Neural cell (in vitro differentiated cells): ENCODE results near the gene GGN. TPM values are rescaled to one million over a fixed set of nuclear protein-coding genes. Genes with fewer than 3 reads are reported as not detected.

ENCODE experiments used
- H2AFZ ChIP-seq: fragments of 200-600, 300-800 bp; sonication (generic), shearing (Covaris generic); 2 replicates; pipeline ENCODE4 v1.6.0; 2014; ENCODE audit warnings: low read depth, mild to moderate bottlenecking, antibody characterized with exemption, low read length, moderate library complexity
- H3F3A ChIP-seq: fragments of 200-600 bp; shearing (Covaris generic); 2 replicates; pipeline ENCODE4 v1.6.1; 2016; ENCODE audit warnings: mild to moderate bottlenecking, moderate library complexity, mixed read lengths, antibody characterized with exemption, low read length; ENCODE audit not compliant: insufficient read depth, poor library complexity, severe bottlenecking
- H3K27ac ChIP-seq: fragments of 200-600, 300-800 bp; sonication (generic), shearing (Covaris generic); 2 replicates; pipeline ENCODE4 v1.5.1; 2014; ENCODE audit warnings: mild to moderate bottlenecking, low read length, moderate library complexity
- H3K27me3 ChIP-seq: fragments of 300-800, 200-600 bp; sonication (generic), shearing (Covaris generic); 2 replicates; pipeline ENCODE4 v1.6.0; 2014; ENCODE audit warnings: mild to moderate bottlenecking, low read depth, low read length, moderate library complexity; ENCODE audit not compliant: insufficient read depth
- H3K36me3 ChIP-seq: fragments of 300-800, 200-600 bp; sonication (generic), shearing (Covaris generic); 2 replicates; pipeline ENCODE4 v1.5.1; 2014; ENCODE audit warnings: mild to moderate bottlenecking, antibody characterized with exemption, low read length, moderate library complexity; ENCODE audit not compliant: insufficient read depth
- H3K4me2 ChIP-seq: fragments of 300-800, 200-600 bp; sonication (generic), shearing (Covaris generic); 2 replicates; pipeline ENCODE4 v1.6.0; 2014; ENCODE audit warnings: mild to moderate bottlenecking, low read length
- H3K4me3 ChIP-seq: fragments of 300-800, 200-600 bp; sonication (generic), shearing (Covaris generic); 2 replicates; pipeline ENCODE4 v1.5.1; 2014; ENCODE audit warnings: mild to moderate bottlenecking, low read length, moderate library complexity
- H3K79me2 ChIP-seq: fragments of 200-600 bp; shearing (Covaris generic); replicated peaks from 2 replicates; pipeline ENCODE4 v1.6.0; 2014; ENCODE audit warnings: mild to moderate bottlenecking, low read length, moderate library complexity; ENCODE audit not compliant: insufficient read depth
- H3K9ac ChIP-seq: fragments of 300-800, 200-600 bp; sonication (generic), shearing (Covaris generic); 2 replicates; pipeline ENCODE4 v1.6.1; 2016; ENCODE audit warnings: mild to moderate bottlenecking, low read length, mixed read lengths
- H3K9me2 ChIP-seq: fragments of 200-600 bp; shearing (Covaris generic); 2 replicates; pipeline ENCODE4 v1.6.1; 2016; ENCODE audit warnings: mild to moderate bottlenecking, low read length, mixed read lengths; ENCODE audit not compliant: insufficient read depth
- H3K9me3 ChIP-seq: fragments of 200-600, 300-800 bp; sonication (generic), shearing (Covaris generic); 2 replicates; pipeline ENCODE4 v1.6.1; 2016; ENCODE audit warnings: mild to moderate bottlenecking, mixed run types, low read length, moderate library complexity, mixed read lengths
- H4K20me1 ChIP-seq: fragments of 200-600 bp; shearing (Covaris generic); 2 replicates; pipeline ENCODE4 v1.6.1; 2016; ENCODE audit warnings: mild to moderate bottlenecking, mixed run types; ENCODE audit not compliant: insufficient read depth
- EP300 ChIP-seq: fragments of 450-650 bp; conservative IDR thresholded peaks from 2 replicates; pipeline ENCODE4 v1.6.1; 2014; ENCODE audit warnings: antibody characterized with exemption, mild to moderate bottlenecking, moderate library complexity; ENCODE audit not compliant: poor library complexity, severe bottlenecking
- EZH2 ChIP-seq: fragments of 200-600, 300-800 bp; shearing (Covaris generic), sonication (generic); IDR thresholded peaks from 2 replicates; pipeline ENCODE4 v1.6.1; 2014; ENCODE audit warnings: antibody characterized with exemption, low read length, borderline replicate concordance, mild to moderate bottlenecking; ENCODE audit not compliant: insufficient read depth, poor library complexity, severe bottlenecking
- MXI1 ChIP-seq: fragments of 450-650 bp; conservative IDR thresholded peaks from 2 replicates; pipeline ENCODE4 v1.6.1; 2014; ENCODE audit warnings: antibody characterized with exemption, mild to moderate bottlenecking; ENCODE audit not compliant: poor library complexity, severe bottlenecking
- POLR2AphosphoS5 ChIP-seq: IDR thresholded peaks from 2 replicates; pipeline ENCODE4 v1.6.1; 2012
- RAD21 ChIP-seq: fragments of 450-650 bp; conservative IDR thresholded peaks from 2 replicates; pipeline ENCODE4 v1.6.1; 2014; ENCODE audit warnings: antibody characterized with exemption, mild to moderate bottlenecking, moderate library complexity
- SMC3 ChIP-seq: fragments of 450-650 bp; conservative IDR thresholded peaks from 2 replicates; pipeline ENCODE4 v1.6.1; 2014; ENCODE audit warnings: antibody characterized with exemption, mild to moderate bottlenecking, moderate library complexity; ENCODE audit not compliant: poor library complexity
- TAF1 ChIP-seq: IDR thresholded peaks from 2 replicates; pipeline ENCODE4 v1.6.1; 2012; ENCODE audit warnings: low read depth
- polyA plus RNA-seq: library from polyadenylated mRNA; depleted of rRNA; stranded (reverse); fragments of >200 nt; gene quantifications from 2 replicates; pipeline ENCODE4 v1.2.3, GENCODE V29; 2014
- TF ChIP-seq, protein P1 (sequence below): fragments of 450-650 bp; IDR thresholded peaks from 2 replicates; pipeline ENCODE4 v1.5.1; 2014; ENCODE audit warnings: antibody characterized with exemption, mild to moderate bottlenecking, moderate library complexity; ENCODE audit not compliant: poor library complexity, severe bottlenecking
- TF ChIP-seq, protein P2 (sequence below): IDR thresholded peaks from 2 replicates; pipeline ENCODE4 v1.6.1; 2012; ENCODE audit warnings: borderline replicate concordance

GGN gene
- polyA plus RNA-seq, 1 donor from 2014 or later, result 0.21 TPM

DNA sequence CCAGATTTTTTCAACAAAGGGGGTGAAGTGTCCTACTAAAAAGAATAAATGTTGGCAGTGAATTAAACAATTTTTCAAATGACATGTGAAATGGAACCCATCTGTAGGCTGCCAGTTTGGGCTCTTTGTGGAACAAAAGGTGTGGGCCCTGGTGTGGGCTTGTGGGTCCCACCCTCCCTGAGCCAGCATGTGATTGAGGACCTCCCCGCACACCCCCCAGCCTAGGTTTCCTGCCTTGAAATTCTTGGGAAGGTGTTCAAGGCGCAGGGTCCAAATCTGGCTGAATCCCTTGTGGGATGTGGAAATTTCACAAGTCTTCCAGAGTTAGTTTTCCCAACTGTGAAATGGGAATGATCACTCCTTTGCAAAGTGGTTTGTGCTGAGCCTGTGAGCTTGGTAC, 4.1 kb downstream of the GGN start:
- H3K4me3 ChIP-seq, result no peak overlapping the region
- H4K20me1 ChIP-seq, result no peaks in the 10 kb centered on the region
- no peak for TF ChIP-seq TAF1
- no peak for TF ChIP-seq EZH2
- no peak for TF ChIP-seq MXI1
- TF ChIP-seq, protein P1, sequence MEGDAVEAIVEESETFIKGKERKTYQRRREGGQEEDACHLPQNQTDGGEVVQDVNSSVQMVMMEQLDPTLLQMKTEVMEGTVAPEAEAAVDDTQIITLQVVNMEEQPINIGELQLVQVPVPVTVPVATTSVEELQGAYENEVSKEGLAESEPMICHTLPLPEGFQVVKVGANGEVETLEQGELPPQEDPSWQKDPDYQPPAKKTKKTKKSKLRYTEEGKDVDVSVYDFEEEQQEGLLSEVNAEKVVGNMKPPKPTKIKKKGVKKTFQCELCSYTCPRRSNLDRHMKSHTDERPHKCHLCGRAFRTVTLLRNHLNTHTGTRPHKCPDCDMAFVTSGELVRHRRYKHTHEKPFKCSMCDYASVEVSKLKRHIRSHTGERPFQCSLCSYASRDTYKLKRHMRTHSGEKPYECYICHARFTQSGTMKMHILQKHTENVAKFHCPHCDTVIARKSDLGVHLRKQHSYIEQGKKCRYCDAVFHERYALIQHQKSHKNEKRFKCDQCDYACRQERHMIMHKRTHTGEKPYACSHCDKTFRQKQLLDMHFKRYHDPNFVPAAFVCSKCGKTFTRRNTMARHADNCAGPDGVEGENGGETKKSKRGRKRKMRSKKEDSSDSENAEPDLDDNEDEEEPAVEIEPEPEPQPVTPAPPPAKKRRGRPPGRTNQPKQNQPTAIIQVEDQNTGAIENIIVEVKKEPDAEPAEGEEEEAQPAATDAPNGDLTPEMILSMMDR, result no peak
- TF ChIP-seq RAD21, result no peak
- TF ChIP-seq, protein P2, sequence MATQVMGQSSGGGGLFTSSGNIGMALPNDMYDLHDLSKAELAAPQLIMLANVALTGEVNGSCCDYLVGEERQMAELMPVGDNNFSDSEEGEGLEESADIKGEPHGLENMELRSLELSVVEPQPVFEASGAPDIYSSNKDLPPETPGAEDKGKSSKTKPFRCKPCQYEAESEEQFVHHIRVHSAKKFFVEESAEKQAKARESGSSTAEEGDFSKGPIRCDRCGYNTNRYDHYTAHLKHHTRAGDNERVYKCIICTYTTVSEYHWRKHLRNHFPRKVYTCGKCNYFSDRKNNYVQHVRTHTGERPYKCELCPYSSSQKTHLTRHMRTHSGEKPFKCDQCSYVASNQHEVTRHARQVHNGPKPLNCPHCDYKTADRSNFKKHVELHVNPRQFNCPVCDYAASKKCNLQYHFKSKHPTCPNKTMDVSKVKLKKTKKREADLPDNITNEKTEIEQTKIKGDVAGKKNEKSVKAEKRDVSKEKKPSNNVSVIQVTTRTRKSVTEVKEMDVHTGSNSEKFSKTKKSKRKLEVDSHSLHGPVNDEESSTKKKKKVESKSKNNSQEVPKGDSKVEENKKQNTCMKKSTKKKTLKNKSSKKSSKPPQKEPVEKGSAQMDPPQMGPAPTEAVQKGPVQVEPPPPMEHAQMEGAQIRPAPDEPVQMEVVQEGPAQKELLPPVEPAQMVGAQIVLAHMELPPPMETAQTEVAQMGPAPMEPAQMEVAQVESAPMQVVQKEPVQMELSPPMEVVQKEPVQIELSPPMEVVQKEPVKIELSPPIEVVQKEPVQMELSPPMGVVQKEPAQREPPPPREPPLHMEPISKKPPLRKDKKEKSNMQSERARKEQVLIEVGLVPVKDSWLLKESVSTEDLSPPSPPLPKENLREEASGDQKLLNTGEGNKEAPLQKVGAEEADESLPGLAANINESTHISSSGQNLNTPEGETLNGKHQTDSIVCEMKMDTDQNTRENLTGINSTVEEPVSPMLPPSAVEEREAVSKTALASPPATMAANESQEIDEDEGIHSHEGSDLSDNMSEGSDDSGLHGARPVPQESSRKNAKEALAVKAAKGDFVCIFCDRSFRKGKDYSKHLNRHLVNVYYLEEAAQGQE, result no peak
- TF ChIP-seq POLR2AphosphoS5, result no peak
- TF ChIP-seq EP300, result no peak
- TF ChIP-seq SMC3, result no peak
- H3K4me2 ChIP-seq, result no peak overlapping the region
- H3F3A ChIP-seq, result no peaks in the 10 kb centered on the region
- H3K9me3 ChIP-seq, result no peaks in the 10 kb centered on the region
- H3K79me2 ChIP-seq, result peaks cover under 1% of the 10 kb centered on the region
- no peaks in the 10 kb centered on the region for H3K27me3 ChIP-seq
- no peak overlapping the region for H3K9ac ChIP-seq
- no peak overlapping the region for H3K27ac ChIP-seq
- no peak overlapping the region for H2AFZ ChIP-seq
- H3K9me2 ChIP-seq, result no peaks in the 10 kb centered on the region
- H3K36me3 ChIP-seq, result no peaks in the 10 kb centered on the region

DNA sequence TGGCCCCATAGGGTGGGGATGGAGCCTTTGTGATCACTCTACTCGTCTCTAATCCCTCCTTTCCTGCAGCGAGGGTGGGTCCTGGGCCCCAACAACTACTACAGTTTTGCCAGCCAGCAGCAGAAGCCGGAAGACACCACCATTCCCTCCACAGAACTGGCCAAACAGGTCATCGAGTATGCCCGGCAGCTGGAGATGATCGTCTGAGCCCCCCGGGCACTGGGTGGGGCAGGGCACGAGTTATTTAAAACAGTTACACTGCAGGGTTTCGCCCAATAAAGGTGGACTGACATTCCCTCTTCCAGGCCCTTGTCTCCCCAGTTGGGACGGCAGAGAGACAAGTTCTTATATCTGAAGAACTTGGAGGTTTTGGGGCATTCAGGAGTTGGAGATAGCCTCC, 4.7 kb downstream of the GGN start:
- Histone ChIP-seq H3K9ac (no peak overlapping the region), H3K9me2 (no peaks in the 10 kb centered on the region), H3K9me3 (no peaks in the 10 kb centered on the region), H3K36me3 (no peaks in the 10 kb centered on the region), H3F3A (no peaks in the 10 kb centered on the region), H2AFZ (no peak overlapping the region), H3K4me2 (no peak overlapping the region), H3K27ac (no peak overlapping the region), H3K4me3 (no peak overlapping the region), H3K27me3 (no peaks in the 10 kb centered on the region), H3K79me2 (no peaks in the 10 kb centered on the region), H4K20me1 (no peaks in the 10 kb centered on the region)
- TF ChIP-seq EZH2, result no peak
- TF ChIP-seq, protein P2, result no peak
- TF ChIP-seq POLR2AphosphoS5, result no peak
